Ishikawa (cell line): ENCODE data around the gene RPS19.
A peak's percentile ranks its signal among the peaks of the same experiment; 100 is the strongest.

Source experiments
- CEBPB ChIP-seq: IDR thresholded peaks from 2 replicates; pipeline ENCODE4 v1.6.1; 2012
- CREB1 ChIP-seq: IDR thresholded peaks from 2 replicates; pipeline ENCODE4 v1.6.1; 2012; ENCODE audit warnings: low read depth
- EGR1 ChIP-seq: IDR thresholded peaks from 2 replicates; pipeline ENCODE4 v1.6.1; 2012
- EP300 ChIP-seq: IDR thresholded peaks from 2 replicates; pipeline ENCODE4 v1.6.1; 2012; ENCODE audit warnings: borderline replicate concordance
- FOXM1 ChIP-seq: IDR thresholded peaks from 2 replicates; pipeline ENCODE4 v1.6.1; 2012; ENCODE audit warnings: low read depth, borderline replicate concordance
- MAX ChIP-seq: IDR thresholded peaks from 2 replicates; pipeline ENCODE4 v1.6.1; 2012
- NFIC ChIP-seq: IDR thresholded peaks from 2 replicates; pipeline ENCODE4 v1.6.1; 2012
- RAD21 ChIP-seq: IDR thresholded peaks from 2 replicates; pipeline ENCODE4 v1.6.1; 2012; ENCODE audit warnings: low read depth
- REST ChIP-seq: IDR thresholded peaks from 2 replicates; pipeline ENCODE4 v1.6.1; 2012; ENCODE audit warnings: low read depth, mild to moderate bottlenecking
- TAF1 ChIP-seq: IDR thresholded peaks from 2 replicates; pipeline ENCODE4 v1.6.1; 2012; ENCODE audit warnings: low read depth, mild to moderate bottlenecking
- TCF12 ChIP-seq: IDR thresholded peaks from 2 replicates; pipeline ENCODE4 v1.6.1; 2012; ENCODE audit warnings: low read depth
- TEAD4 ChIP-seq: IDR thresholded peaks from 2 replicates; pipeline ENCODE4 v1.6.1; 2012
- USF1 ChIP-seq: IDR thresholded peaks from 2 replicates; pipeline ENCODE4 v1.6.1; 2012
- YY1 ChIP-seq: IDR thresholded peaks from 2 replicates; pipeline ENCODE4 v1.6.1; 2012; ENCODE audit warnings: low read depth
- ZBTB7A ChIP-seq: IDR thresholded peaks from 2 replicates; pipeline ENCODE4 v1.6.1; 2012; ENCODE audit warnings: low read depth

The RPS19 gene

GRCh38 chr19:41843371-41843770, 16.7 kb upstream of the RPS19 start:
- TF ChIP-seq TCF12 (no peak), RAD21 (no peak), CEBPB (no peak), USF1 (no peak), EP300 (no peak), EGR1 (no peak), TAF1 (no peak), ZBTB7A (no peak), FOXM1 (no peak), REST (no peak), NFIC (no peak), CREB1 (no peak), MAX (no peak), YY1 (no peak), TEAD4 (no peak)

- TF ChIP-seq MAX (peak; percentile 50; the same call in 1 of the 2 replicates), REST (no peak)
Measured at GRCh38 chr19:41844601-41845000, 15.5 kb upstream of the RPS19 start, which contains the start of gene LYPD4. LYPD4 (minus strand) TSS chr19:41844683; CDS start chr19:41839285, 5,398 bp downstream.

- TF ChIP-seq EGR1 (no peak), TAF1 (no peak), CREB1 (no peak), ZBTB7A (no peak), MAX (no peak), EP300 (no peak), CEBPB (no peak), USF1 (no peak), TCF12 (no peak), REST (no peak), TEAD4 (no peak), NFIC (no peak), RAD21 (no peak), YY1 (no peak), FOXM1 (no peak)
Measured at GRCh38 chr19:41845001-41845050, 15.2 kb upstream of the RPS19 start, which contains the start of gene DMRTC2. DMRTC2 (plus strand) TSS chr19:41845042; CDS start chr19:41847429, 2,387 bp downstream.

GRCh38 chr19:41845051-41845590, 14.9 kb upstream of the RPS19 start:
- TF ChIP-seq ZBTB7A (no peak), EP300 (no peak), MAX (no peak), TAF1 (no peak), FOXM1 (no peak), USF1 (no peak), TEAD4 (no peak), TCF12 (no peak), NFIC (no peak), REST (no peak), CEBPB (no peak), YY1 (no peak), EGR1 (no peak), CREB1 (no peak), RAD21 (no peak)
